IMR-90 (cell line): ENCODE results near the gene PLOD3.

Source experiments
- BHLHE40 ChIP-seq: fragments of 150-350 bp; IDR thresholded peaks from 2 replicates; pipeline ENCODE4 v1.6.1; 2016; ENCODE audit warnings: mild to moderate bottlenecking, low read depth, low read length
- CEBPB ChIP-seq: IDR thresholded peaks from 2 replicates; pipeline ENCODE4 v1.6.1; 2012; ENCODE audit warnings: low read depth, low read length, improper control_type of control experiment
- CHD1 ChIP-seq: IDR thresholded peaks from 2 replicates; pipeline ENCODE4 v1.6.1; 2012; ENCODE audit warnings: low read depth, low read length, improper control_type of control experiment
- MAFK ChIP-seq: IDR thresholded peaks from 2 replicates; pipeline ENCODE4 v1.6.1; 2012; ENCODE audit warnings: low read depth, low read length, improper control_type of control experiment
- MXI1 ChIP-seq: IDR thresholded peaks from 2 replicates; pipeline ENCODE4 v1.6.1; 2012; ENCODE audit warnings: low read depth, mild to moderate bottlenecking, low read length, moderate library complexity, borderline replicate concordance
- POLR2A ChIP-seq: IDR thresholded peaks from 2 replicates; pipeline ENCODE4 v1.6.1; 2012; ENCODE audit warnings: mild to moderate bottlenecking, low read depth, low read length
- RAD21 ChIP-seq: IDR thresholded peaks from 2 replicates; pipeline ENCODE4 v1.6.1; 2012; ENCODE audit warnings: low read length, improper control_type of control experiment
- RCOR1 ChIP-seq: IDR thresholded peaks from 2 replicates; pipeline ENCODE4 v1.6.1; 2012; ENCODE audit warnings: mild to moderate bottlenecking, low read length, improper control_type of control experiment; ENCODE audit not compliant: insufficient replicate concordance
- RFX5 ChIP-seq: IDR thresholded peaks from 2 replicates; pipeline ENCODE4 v1.8.0; 2012; ENCODE audit warnings: low read depth, mild to moderate bottlenecking, low read length, moderate library complexity
- SMC3 ChIP-seq: fragments of 150-350 bp; IDR thresholded peaks from 2 replicates; pipeline ENCODE4 v1.6.1; 2016; ENCODE audit warnings: low read depth, mild to moderate bottlenecking, antibody characterized with exemption, low read length, moderate library complexity
- TF ChIP-seq, protein P1 (sequence below): conservative IDR thresholded peaks from 2 replicates; pipeline ENCODE4 v1.5.1; 2012; ENCODE audit warnings: mild to moderate bottlenecking, low read depth, low read length, improper control_type of control experiment
- TF ChIP-seq, protein P2 (sequence below): fragments of 150-350 bp; IDR thresholded peaks from 2 replicates; pipeline ENCODE4 v1.6.1; 2017; ENCODE audit warnings: mild to moderate bottlenecking, antibody characterized with exemption, low read length, low read depth
- TF ChIP-seq, protein P3 (sequence below): fragments of 150-350 bp; IDR thresholded peaks from 2 replicates; pipeline ENCODE4 v1.6.1; 2016; ENCODE audit warnings: low read depth, mild to moderate bottlenecking, low read length, moderate library complexity, borderline replicate concordance

DNA sequence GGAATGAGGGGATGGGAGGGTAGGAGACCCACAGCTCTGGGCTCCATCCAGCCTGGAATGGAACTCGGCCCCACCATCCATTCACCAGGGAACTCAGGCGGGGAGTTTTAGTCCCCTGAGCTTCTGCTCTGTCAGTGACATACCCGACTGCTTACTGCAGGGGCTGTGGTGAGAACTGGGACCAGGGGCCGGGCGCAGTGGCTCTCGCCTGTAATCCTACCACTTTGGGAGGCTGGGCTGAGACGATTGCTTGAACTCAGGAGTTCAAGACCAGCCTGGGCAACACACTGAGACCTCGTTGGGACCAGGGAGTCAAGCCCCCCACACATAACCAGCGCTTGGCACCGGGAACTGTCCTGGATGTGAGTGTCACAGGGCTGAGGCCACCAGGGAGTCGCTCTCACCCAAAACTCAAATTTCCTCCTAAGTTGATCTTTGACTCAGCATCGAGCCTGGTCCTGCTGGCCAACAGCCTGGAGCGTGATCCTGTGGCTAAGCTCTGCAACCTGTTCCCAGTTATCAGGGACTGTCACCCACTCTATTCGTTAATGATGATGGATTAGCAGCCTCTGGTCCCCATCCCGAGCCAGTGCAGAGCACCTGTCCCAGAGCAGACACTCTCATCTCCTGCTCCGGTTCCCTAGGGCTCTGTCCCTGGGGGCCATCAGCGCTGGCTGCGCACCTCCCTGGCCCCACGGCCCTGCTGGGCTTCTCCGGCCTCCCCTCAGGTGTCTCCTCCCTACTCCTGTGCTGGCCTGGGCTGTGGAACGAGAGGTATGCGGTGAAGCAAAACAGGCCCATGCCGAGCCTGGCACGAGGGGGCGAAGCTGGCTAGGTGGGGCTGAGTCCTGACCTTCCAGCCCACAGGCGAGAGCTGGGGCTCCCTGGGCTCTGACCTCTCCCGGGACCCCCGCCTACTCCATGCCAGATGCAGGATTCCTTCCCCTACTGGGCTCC lies 21.1 kb upstream of the PLOD3 start:
- TF ChIP-seq, protein P1, sequence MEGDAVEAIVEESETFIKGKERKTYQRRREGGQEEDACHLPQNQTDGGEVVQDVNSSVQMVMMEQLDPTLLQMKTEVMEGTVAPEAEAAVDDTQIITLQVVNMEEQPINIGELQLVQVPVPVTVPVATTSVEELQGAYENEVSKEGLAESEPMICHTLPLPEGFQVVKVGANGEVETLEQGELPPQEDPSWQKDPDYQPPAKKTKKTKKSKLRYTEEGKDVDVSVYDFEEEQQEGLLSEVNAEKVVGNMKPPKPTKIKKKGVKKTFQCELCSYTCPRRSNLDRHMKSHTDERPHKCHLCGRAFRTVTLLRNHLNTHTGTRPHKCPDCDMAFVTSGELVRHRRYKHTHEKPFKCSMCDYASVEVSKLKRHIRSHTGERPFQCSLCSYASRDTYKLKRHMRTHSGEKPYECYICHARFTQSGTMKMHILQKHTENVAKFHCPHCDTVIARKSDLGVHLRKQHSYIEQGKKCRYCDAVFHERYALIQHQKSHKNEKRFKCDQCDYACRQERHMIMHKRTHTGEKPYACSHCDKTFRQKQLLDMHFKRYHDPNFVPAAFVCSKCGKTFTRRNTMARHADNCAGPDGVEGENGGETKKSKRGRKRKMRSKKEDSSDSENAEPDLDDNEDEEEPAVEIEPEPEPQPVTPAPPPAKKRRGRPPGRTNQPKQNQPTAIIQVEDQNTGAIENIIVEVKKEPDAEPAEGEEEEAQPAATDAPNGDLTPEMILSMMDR = no peak
- TF ChIP-seq POLR2A (no peak), RCOR1 (no peak), SMC3 (no peak), MAFK (no peak), CHD1 (no peak), RAD21 (no peak), RFX5 (no peak), BHLHE40 (no peak), MXI1 (no peak), CEBPB (no peak)
- TF ChIP-seq, protein P2, sequence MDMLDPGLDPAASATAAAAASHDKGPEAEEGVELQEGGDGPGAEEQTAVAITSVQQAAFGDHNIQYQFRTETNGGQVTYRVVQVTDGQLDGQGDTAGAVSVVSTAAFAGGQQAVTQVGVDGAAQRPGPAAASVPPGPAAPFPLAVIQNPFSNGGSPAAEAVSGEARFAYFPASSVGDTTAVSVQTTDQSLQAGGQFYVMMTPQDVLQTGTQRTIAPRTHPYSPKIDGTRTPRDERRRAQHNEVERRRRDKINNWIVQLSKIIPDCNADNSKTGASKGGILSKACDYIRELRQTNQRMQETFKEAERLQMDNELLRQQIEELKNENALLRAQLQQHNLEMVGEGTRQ = no peak
- TF ChIP-seq, protein P3, sequence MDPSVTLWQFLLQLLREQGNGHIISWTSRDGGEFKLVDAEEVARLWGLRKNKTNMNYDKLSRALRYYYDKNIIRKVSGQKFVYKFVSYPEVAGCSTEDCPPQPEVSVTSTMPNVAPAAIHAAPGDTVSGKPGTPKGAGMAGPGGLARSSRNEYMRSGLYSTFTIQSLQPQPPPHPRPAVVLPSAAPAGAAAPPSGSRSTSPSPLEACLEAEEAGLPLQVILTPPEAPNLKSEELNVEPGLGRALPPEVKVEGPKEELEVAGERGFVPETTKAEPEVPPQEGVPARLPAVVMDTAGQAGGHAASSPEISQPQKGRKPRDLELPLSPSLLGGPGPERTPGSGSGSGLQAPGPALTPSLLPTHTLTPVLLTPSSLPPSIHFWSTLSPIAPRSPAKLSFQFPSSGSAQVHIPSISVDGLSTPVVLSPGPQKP = no peak
